ENCODE results near the gene FAM83G. TPM values are rescaled to one million over a fixed set of nuclear protein-coding genes. Genes with fewer than 3 reads are reported as not detected.
"Not testable (repeated sequence)": the region's sequence is repeated elsewhere in the genome, so short reads cannot be mapped to it uniquely, and the experiment has no call there.

Gene FAM83G
- total RNA-seq, 2 experiments from 2014 or later: 5.0 to 10.4 TPM

DNA sequence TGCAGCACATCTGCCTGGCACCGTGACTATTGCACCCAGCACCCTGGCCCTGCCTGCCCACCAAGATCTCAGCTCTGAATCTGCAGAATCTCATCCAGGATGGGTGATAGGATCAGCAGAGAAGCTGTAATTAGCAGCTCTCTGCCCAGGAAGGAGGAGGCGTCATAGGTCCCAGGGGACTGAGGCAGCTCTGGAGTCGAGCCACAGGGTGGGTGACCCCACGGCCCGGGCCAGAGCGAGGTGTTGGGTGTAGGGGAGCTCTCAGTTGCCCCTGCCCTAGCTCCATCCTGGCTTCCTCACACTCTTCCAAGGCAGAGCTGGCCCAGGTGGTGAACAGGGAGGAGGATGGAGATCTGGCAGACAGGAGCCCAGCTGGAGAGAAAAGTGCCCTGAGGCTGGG, 18.2 kb upstream of the FAM83G start:
- no peaks in the 10 kb centered on the region for H3K79me2 ChIP-seq (ENCODE audit: insufficient read depth, low read depth, low read length)
- 0 out of 2 replicates have a peak, but pooled peaks cover 3% of the 10 kb centered on the region for H4K20me1 ChIP-seq (ENCODE audit: insufficient read depth, low read length)
- no TSS peak for BruUV-seq (replicated peaks)
- no peak overlapping the region for H3K4me2 ChIP-seq (ENCODE audit: low read length)
- H3K36me3 ChIP-seq (ENCODE audit: insufficient read depth, low read length): peaks cover 60% of the 10 kb centered on the region
- no peak for DNase-seq (ENCODE audit: low spot score)
- H3K9me2 ChIP-seq (ENCODE audit: insufficient read depth, low read length): no peaks in the 10 kb centered on the region
- TF ChIP-seq CTCF (conservative IDR thresholded peaks at IDR 0.05; ENCODE audit: low read length) (no peak), EZH2phosphoT487 (IDR thresholded peaks at IDR 0.05; ENCODE audit: borderline replicate concordance, low read depth, low read length) (no peak)
- H3K4me1 ChIP-seq (ENCODE audit: insufficient read depth, low read length, poor library complexity, severe bottlenecking): peaks cover 32% of the 10 kb centered on the region
- ChIA-PET CTCF (ENCODE audit: unreplicated experiment) (no interaction called here), POLR2A (interaction anchor here (1.2 kb wide), 1 partner anchor 15 kb away, joined by 3 read pairs; no protein-coding TSS in a partner anchor)
- intact Hi-C loops (cut with micrococcal nuclease; ENCODE audit: unreplicated experiment): no loop called here
- no peaks in the 10 kb centered on the region for H3K9me3 ChIP-seq (ENCODE audit: low read length)
- H3K27ac ChIP-seq (ENCODE audit: low read depth, low read length, poor library complexity, severe bottlenecking): no peak overlapping the region
- no peak overlapping the region for H3K4me3 ChIP-seq (ENCODE audit: low read depth, low read length, poor library complexity, severe bottlenecking)
- no peak overlapping the region for H2AFZ ChIP-seq (ENCODE audit: low read length)

GRCh38 chr17:19022128-19022527, 17.6 kb upstream of the FAM83G start:
- intact Hi-C loops (cut with micrococcal nuclease; ENCODE audit: unreplicated experiment): no loop called here
- Histone ChIP-seq H3K27ac (ENCODE audit: low read depth, low read length, poor library complexity, severe bottlenecking) (no peak overlapping the region), H3K9me2 (ENCODE audit: insufficient read depth, low read length) (no peaks in the 10 kb centered on the region), H3K4me3 (ENCODE audit: low read depth, low read length, poor library complexity, severe bottlenecking) (no peak overlapping the region), H3K79me2 (ENCODE audit: insufficient read depth, low read depth, low read length) (no peaks in the 10 kb centered on the region), H3K36me3 (ENCODE audit: insufficient read depth, low read length) (peaks cover 60% of the 10 kb centered on the region), H2AFZ (ENCODE audit: low read length) (no peak overlapping the region), H3K4me1 (ENCODE audit: insufficient read depth, low read length, poor library complexity, severe bottlenecking) (peaks cover 32% of the 10 kb centered on the region), H3K9me3 (ENCODE audit: low read length) (no peaks in the 10 kb centered on the region), H4K20me1 (ENCODE audit: insufficient read depth, low read length) (0 out of 2 replicates have a peak, but pooled peaks cover 3% of the 10 kb centered on the region), H3K4me2 (ENCODE audit: low read length) (no peak overlapping the region)
- DNase-seq (ENCODE audit: low spot score): no peak
- ChIA-PET CTCF (ENCODE audit: unreplicated experiment) (no interaction called here), POLR2A (no interaction called here)
- TF ChIP-seq CTCF (conservative IDR thresholded peaks at IDR 0.05; ENCODE audit: low read length) (no peak), EZH2phosphoT487 (IDR thresholded peaks at IDR 0.05; ENCODE audit: borderline replicate concordance, low read depth, low read length) (no peak)
- BruUV-seq (replicated peaks): no TSS peak

- Histone ChIP-seq H3K4me3 (ENCODE audit: low read depth, low read length, poor library complexity, severe bottlenecking) (no peak overlapping the region), H3K4me1 (ENCODE audit: insufficient read depth, low read length, poor library complexity, severe bottlenecking) (peaks cover 32% of the 10 kb centered on the region), H3K9me2 (ENCODE audit: insufficient read depth, low read length) (no peaks in the 10 kb centered on the region), H3K9me3 (ENCODE audit: low read length) (no peaks in the 10 kb centered on the region), H3K4me2 (ENCODE audit: low read length) (no peak overlapping the region), H3K27ac (ENCODE audit: low read depth, low read length, poor library complexity, severe bottlenecking) (no peak overlapping the region), H4K20me1 (ENCODE audit: insufficient read depth, low read length) (0 out of 2 replicates have a peak, but pooled peaks cover 3% of the 10 kb centered on the region), H3K36me3 (ENCODE audit: insufficient read depth, low read length) (peaks cover 60% of the 10 kb centered on the region), H3K79me2 (ENCODE audit: insufficient read depth, low read depth, low read length) (no peaks in the 10 kb centered on the region), H2AFZ (ENCODE audit: low read length) (no peak overlapping the region)
- ChIA-PET POLR2A (no interaction called here), CTCF (ENCODE audit: unreplicated experiment) (no interaction called here)
- DNase-seq (ENCODE audit: low spot score): peak; percentile 79
- intact Hi-C loops (cut with micrococcal nuclease; ENCODE audit: unreplicated experiment): no loop called here
- no peak for TF ChIP-seq EZH2phosphoT487 (IDR thresholded peaks at IDR 0.05; ENCODE audit: borderline replicate concordance, low read depth, low read length)
- TF ChIP-seq CTCF (conservative IDR thresholded peaks at IDR 0.05; ENCODE audit: low read length): no peak
- no TSS peak for BruUV-seq (replicated peaks)
Measured at GRCh38 chr17:19021622-19022083, 17.1 kb upstream of the FAM83G start.

GRCh38 chr17:19021011-19021621, 16.6 kb upstream of the FAM83G start:
- H3K9me3 ChIP-seq (ENCODE audit: low read length); H4K20me1 ChIP-seq (ENCODE audit: insufficient read depth, low read length); H3K4me3 ChIP-seq (ENCODE audit: low read depth, low read length, poor library complexity, severe bottlenecking); CTCF ChIA-PET (ENCODE audit: unreplicated experiment); POLR2A ChIA-PET; DNase-seq (ENCODE audit: low spot score); intact Hi-C loops (cut with micrococcal nuclease; ENCODE audit: unreplicated experiment); H3K4me2 ChIP-seq (ENCODE audit: low read length); H3K79me2 ChIP-seq (ENCODE audit: insufficient read depth, low read depth, low read length); H2AFZ ChIP-seq (ENCODE audit: low read length); H3K9me2 ChIP-seq (ENCODE audit: insufficient read depth, low read length); H3K27ac ChIP-seq (ENCODE audit: low read depth, low read length, poor library complexity, severe bottlenecking): not testable (repeated sequence)
- H3K36me3 ChIP-seq (ENCODE audit: insufficient read depth, low read length): peaks cover 60% of the 10 kb centered on the region
- H3K4me1 ChIP-seq (ENCODE audit: insufficient read depth, low read length, poor library complexity, severe bottlenecking): peaks cover 32% of the 10 kb centered on the region
- BruUV-seq (replicated peaks): TSS peak; percentile 54
